GM21390 (cell line): Measurements from ENCODE around the gene POLR2M.

Source experiments
- ATAC-seq: cut with Tn5 transposase; IDR thresholded peaks from one replicate; pipeline ENCODE4 v1.9.1; 2021; ENCODE audit not compliant: unreplicated experiment

POLR2M gene

DNA sequence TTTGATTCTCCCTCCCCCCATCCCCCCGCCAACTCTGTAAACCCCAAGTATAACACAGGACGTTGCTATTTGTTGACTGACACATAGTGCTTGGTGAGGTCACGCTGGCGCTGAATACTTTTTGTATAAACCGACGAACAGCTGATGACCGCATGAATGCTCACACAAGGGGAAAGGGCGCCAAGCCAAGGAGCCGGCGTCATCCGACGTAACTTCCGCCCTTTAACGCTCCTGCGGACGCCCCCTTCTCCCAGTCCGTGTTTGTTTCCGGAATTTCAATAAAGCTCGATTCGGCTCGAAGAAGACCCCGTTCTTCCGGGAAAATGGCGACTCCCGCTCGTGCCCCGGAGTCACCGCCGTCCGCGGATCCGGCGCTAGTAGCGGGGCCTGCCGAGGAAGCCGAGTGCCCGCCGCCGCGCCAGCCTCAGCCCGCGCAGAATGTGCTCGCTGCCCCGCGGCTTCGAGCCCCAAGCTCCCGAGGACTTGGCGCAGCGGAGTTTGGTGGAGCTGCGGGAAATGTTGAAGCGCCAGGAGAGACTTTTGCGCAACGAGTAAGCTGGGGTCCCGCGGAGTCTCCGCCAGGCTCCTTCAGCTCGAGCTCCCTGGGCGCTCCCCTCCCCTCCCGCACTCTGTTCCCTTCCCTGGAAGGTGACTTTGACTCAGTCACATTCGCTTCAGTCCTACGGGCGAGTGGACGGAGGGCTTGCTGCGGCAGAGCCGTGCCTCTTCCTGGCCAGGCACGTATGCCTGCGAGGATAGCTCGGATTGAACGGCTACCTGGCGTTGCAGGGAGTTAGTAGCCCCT lies at the start of gene POLR2M:
TSS of gene POLR2M (plus strand) at position 310 of the 805 bp plus-strand sequence. CDS start at position 439, 129 bp downstream.
- peak; percentile 95 for ATAC-seq

DNA sequence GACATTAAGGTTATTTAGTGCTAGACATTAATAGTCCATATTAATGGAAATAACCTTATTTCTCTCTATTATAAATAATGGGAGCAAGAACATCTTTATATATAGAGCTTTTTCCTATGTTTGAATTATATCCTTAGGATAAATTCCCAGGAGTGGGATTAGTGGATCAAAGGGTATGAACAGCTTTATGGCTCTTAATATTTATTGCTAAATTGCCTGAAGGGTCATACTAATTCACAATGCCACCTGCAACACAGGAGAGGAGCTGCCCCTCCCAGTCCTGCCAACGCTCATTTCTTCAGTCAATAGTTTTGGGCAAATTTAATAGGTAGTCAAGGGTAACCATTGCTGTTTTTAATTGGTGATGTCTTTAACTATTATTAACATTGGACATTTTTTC lies 48.9 kb upstream of the POLR2M start:
- ATAC-seq, result no peak

DNA sequence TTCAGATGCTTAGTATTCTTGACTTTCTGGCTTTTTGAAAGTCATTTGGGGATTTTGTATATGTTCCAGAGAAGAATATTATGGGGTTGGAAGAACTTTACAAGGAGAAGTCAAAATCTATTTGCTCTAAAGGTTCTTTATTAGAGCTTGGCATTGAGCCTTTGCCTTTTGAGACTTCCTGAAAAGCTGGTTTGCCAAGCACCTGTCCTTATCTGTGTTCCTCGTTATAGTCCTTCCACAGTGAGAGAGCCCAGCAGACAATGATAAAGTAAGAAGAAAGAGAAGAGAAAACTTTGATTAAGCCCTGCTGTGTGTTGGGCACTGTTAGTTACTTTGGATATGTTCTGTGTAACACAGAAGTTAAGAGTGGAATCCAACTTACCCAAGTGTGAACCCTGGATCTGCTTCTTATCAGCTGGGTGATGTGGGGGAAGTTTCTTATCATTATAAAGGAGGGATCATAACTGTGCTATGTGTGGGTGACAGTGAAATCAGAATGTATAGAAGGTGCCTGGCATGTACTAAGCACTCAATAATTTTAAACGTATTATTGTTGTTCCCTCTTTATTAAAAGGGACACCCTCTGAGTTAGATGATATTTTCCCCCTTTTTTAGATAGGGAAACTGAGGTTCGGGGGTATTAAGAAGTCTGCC lies 44.3 kb upstream of the POLR2M start:
- ATAC-seq, result no peak

DNA sequence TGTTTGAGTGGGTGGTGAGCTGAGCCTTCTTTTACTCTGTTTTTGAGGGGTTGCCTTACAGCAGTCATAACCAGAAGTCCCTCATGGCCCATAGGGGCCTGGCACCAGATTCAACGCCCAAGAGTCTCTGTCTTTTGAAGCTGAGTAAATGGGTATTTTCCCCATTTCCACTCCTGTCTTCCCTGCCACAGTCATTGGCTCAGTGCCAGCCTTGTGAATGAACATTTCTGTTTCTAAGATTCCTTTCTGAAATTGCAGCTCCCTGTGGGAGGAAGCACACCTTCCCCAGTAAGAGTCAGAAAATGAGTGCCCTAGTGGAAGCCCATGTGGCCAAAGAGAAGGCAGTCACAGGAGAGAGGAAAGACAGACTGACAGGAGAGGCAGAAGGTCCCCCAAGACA lies 43.7 kb upstream of the POLR2M start:
- no peak for ATAC-seq

DNA sequence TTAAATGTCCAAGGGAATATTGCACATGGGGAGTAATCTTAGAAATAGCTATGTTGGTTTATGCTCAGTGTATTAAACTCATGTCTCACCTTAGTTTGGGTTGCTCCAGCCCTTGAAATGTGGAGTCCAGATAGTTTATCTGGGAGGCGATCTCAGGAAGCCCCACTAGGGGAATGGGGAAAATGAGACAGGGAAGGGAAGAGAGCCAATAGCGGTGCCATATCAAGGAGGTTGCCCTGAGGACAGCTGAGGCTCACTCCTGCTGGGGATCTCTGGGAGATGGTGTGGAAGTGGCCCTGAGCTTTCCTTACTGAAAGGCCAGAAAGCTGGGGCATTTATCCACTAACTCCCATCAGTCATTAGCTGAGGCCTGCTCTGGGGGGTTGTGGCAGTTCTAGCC lies 43.3 kb upstream of the POLR2M start:
- ATAC-seq, result no peak

DNA sequence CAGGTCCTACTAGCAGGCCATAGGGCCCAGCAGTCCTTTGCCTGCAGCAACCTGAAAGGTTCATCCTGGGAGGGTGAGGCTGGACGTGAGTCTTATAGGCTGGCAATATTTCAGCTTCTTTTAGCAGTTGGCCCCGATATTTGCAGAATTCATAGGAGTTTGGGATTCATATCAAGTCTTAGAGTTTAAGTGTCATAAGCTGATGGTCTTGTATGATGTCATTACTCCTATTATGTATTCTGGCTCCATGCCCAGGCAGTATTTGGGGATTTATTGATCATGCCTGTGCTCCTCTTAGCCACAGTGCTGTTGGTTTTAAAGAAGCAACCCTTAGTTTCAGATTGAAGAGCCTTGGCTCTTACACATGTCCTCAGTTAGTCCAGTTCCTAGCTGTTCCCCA lies 41.3 kb upstream of the POLR2M start:
- ATAC-seq, result no peak

DNA sequence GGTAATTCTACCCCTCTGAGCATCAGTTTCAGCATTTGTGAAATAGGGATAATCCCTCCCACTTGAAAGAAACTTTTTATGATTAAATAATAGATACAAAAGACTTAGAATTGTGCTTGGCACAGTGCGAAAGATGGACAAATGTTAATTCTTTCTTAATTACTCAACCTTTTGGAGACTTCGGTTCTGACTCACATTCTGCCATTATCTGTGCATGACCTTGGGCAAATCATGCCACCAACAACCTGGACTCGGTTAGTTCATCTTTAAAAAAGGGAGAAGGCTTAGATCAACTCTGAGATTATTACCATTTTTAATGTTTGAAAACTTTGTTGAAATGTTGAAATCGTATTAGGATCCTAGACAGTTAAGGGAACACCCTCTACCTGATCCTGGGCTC lies 40.6 kb upstream of the POLR2M start:
- ATAC-seq, result no peak

DNA sequence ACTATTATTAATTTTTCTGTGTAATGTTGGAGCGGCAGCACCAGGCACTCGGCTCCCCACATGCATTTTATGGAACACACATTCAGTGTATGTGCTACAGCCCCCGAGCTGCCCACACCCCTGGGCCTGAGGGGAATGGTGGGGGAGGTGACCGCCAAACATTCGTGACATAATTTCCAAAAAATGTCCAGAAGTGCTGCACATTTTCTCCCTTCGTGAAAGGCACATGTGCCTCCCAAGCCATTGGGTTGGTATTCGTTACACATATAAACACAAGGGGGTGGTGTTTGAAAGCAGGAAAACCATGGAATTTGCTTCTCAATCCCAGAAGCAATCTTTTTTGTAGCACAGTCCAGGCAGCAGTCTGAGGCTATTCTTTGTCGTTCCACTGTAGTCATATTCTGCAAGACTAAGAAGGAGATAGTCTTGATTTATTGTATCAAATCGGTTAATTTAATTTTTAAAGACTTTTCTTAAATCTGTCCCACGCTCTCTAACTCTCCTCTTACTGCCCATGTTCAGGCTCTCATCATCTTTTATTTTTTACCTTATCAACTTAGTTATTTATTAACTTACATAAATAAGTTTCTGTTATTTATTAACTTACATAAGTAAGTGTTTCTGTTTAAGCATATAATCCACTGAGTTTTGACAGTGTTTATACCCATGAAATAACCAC lies 39.2 kb upstream of the POLR2M start:
- ATAC-seq, result no peak

DNA sequence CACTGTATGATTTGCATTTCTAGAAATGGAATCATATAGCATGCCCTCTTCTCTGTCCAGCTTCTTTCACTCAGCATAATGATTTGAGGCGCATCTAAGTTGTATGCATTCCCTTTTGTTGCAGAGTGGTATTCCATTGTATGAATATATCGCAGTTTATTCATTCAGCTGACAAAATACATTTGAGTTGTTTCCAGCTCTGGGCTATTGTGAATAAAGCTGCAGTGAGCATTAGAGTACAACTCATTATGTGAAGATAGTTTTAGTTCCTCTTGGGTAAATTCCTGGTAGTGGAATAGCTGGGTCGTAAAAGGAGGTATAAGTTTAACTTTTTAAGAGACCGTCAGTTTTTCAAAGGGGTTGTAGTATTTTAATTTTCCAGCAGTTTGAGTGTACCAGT lies 38.5 kb upstream of the POLR2M start:
- no peak for ATAC-seq

DNA sequence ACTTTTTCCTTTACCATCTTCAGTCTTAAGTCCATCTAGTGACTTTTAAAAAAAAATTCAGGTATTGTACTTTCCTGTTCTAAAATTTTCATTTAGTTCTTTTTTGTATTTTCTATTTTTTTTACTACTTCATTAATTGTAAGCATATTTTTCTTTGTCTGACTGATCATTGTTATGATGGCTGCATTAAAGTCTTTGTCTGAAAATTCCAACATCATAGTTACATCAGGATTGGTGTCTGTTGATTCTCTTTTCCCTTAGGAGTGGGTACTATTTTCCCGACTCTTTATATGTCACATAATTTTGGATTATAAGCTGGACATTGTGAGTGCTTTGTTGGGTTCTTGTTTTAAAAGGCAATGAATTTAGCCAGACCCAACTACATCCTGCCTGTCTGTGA lies 34.9 kb upstream of the POLR2M start:
- ATAC-seq, result no peak

DNA sequence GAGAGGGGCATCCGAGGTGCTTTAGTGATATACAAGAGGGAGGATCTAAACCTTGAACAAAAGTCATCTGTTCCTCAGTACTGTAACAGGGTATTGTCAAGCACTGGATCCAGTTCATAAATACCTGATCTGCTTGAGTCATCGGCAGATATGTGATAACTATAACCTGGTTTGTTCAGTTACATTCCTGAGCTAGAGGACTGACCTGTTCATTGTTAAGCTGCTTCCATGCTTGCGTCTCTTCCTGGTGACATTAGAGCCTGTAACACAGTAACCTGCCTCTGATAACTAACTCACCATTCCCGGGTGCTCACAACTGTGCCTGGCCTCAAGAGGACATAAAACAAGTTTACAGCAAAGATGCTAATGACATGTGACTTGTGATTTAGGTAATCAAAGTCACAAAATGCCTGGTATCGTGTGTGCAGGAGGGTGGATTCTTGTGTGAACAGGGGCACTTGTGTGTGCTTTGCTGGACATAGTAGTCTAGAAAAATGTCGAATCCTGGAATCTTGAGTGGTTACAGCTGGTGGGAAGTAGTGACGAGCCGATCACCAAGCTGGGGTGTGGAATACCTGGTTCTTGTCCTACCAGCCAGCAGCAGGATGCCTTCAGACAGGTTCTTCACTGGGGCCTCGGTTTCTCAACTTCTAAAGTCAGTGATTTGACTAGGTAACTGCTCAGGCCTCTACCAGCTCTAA lies 30.9 kb upstream of the POLR2M start:
- no peak for ATAC-seq

DNA sequence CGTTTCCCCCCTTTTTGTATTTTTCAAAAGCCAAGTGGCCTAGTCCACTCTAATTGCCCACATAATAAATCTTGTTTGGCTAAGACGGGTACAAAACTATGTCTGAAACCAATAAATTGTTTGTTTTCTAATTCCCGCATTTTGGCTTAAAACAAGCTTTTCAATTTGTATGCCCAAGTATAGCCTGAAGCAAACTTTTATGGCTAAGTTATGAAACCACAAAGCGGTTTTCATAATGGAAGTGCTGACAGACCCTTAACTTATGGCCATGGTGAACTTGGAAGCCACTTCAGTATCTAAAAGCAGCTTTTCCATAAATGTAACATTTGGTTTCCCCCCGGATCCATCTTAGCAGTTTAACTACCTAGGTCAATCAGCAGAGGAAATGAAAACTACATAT lies 29.9 kb upstream of the POLR2M start:
- ATAC-seq, result no peak

DNA sequence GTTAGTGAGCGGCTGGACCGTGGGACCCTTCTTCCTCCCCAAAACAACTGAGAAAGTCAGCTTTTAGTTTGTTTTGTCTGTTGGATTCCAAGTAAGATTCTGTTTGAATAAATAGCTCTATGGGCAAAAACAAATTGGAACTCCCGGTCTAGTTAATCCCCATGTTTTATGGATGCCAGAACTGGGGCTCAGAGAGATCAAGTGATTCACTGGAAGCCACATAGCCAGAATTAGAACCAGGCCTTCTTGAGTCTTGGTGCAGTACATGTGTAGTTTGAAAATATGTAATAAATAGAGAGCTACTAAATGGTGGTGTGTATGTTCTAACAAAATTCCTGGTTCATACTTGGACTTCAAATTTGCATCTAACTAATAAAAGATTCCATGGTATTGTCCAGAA lies 29.3 kb upstream of the POLR2M start:
- no peak for ATAC-seq

DNA sequence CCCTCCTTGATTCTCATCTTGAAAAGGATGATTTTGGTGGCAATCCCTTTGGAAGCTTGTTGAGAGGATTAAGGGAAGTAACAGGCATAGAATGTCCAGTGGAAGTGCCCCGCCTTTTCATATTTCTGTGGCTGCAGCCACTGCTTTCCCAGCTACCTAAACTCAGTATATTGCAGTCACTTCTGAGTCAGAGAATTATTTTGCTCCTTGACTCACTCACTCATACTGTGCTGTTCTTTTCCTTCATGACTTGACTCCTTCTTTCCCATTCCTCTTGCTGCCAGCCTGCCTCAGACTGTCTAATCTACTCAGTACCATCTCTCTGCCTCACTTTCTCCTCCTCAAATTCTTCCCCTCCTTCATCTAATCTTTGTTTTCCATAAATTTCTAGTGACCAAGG lies 26.5 kb upstream of the POLR2M start:
- no peak for ATAC-seq

DNA sequence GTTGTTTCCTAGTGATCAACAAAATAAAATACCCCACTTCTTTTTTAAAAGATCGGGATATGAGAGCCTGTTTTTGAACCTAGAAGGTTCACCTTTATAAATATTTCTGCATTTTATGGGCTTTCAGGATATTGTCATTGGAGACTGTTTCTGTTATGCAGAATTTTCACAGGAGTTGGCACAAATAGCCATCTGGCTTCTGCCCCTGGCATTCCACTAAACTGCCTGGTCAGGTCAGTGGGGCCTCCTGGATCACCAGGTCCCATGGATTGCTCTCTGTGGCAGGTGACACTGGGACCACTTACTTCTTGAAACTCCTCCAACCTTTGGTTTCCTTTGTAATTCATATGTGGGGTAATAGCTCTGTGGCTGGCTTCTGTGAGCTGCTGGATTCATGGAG lies 25.5 kb upstream of the POLR2M start:
- no peak for ATAC-seq

DNA sequence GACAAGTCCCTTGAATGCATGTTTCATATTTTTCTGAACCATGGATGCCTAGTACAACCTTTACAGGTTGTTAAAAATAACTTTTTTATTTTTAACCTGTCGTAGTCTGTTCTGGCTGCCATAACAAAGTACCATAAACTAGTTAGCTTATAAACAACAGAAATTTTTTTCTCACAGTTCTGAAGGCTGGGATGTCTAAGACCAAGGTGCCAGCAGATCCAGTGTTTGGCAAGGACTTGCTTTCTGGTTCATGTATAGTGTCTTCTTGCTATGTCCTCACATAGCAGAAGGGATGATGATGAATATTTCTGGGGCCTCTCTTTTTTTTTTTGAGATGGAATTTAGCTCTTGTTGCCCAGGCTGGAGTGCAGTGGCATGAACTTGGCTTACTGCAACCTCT lies 23.0 kb upstream of the POLR2M start:
- no peak for ATAC-seq

DNA sequence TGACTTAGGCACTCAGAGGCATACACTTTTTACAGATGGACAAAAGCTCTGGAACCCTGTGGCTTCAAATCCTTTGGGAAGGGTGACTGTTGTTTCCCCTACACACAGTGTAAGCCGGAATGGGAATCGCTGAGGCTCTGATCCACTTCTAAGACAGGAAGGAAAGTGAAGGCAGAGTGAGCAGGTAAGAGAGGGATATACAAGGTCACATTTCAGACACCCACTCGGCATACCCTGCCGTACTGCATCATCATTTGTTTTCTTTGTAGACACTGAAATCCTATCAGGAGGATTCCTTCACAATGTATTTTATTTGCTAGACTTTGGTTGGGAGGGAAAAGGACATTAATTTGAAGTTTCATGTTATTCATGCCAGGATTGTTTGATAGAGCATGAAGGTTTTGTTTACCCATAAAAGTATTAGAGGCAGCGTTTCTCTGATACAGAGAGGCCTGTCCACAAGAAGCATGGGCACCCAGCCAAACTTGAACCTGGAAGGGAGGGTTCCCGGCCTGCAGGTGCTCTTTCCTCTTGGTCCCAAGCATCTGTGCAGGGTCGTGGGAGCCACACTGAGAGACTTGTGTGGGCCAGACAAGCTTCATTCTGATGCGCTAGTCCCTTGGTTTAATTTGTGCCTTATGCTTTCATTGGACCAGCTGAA lies 21.9 kb upstream of the POLR2M start:
- no peak for ATAC-seq

DNA sequence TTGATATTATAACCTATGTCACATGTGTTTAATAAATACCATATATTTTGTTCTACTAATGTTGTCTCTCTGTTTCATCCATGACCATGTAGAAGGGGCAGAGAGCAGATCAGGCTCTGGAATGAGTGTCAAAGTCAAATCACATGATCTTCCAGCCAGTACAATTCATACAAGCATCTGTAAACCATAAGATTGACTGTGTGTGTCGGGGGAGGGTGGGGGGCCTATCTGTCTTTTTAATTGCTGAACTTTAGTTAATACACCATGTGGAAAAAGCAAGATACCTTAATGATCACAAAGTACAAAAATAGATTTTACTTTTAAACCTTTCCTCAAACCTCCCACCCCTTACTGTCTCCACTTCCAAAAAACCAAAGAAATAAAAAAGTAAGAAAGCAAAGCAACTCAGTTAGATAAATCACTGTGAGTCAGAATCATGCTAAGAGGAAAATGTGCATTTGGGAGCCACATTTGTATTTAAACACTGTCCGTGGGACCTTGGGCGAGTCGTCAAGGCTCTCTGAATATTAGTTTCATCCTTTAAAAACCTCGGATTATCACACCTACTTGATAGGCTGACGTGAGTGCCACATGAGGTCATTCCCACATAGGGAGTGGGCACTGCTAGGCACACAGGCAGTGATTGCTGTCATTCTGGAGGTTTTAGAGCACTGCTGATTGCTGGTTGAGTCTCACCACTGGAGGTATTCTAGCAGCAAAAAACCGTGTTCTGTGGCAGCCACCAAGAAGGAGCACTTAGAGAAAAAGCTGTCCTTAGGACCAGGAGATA lies 21.0 kb upstream of the POLR2M start:
- ATAC-seq, result no peak

DNA sequence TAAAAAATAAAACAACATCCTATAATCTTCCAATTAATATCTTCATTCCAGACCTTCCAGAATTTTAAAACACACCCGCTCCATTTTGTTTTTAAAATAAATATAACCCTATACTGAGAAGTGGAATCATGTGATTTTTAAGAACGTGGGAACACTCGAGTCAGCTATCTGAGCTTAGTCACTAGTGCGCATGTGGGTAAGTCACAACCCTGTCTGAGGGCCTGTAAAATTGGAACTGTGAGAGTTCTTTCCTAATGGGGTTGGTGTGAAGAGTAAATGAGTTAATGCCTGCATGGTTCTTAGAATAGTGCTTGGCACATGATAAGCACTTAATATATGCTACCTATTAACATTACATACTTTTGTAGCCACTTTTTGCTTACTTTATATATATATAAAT lies 19.9 kb upstream of the POLR2M start:
- no peak for ATAC-seq

DNA sequence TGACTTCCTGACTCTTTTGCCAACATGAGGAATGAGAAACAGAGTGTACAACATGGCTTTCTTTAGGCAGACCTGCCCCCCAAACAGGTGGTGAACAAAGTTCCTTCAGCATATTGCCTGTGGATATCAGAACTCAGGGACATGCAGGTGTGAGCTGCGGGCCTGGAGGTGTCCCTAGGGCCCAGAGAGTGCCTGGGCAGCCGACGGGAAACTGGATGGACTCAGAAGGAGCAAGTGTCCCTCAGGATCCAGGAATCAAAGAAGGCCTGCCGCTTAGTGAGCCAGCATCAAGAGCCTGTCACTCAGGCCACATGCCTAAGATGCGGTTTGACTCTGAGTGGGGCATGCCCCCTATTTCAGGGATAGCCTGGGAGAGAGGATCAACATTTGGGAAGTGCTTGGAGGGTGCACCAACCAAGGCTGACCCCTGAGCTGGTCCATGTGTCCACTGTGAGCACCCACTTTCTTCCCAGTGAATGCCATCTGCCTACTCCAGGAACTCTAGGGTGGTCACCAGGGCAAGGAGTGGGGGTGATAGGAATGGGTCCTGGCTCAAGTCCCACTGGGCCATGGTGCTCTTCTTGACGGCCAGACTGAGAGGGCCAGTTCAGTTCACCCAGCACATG lies 16.1 kb upstream of the POLR2M start:
- no peak for ATAC-seq
